Measurements from ENCODE around the gene SHROOM3. TPM values are rescaled to one million over a fixed set of nuclear protein-coding genes. Genes with fewer than 3 reads are reported as not detected.

Gene SHROOM3
- total RNA-seq, 2 donors from 2014 or later, result 142 to 160 TPM

DNA sequence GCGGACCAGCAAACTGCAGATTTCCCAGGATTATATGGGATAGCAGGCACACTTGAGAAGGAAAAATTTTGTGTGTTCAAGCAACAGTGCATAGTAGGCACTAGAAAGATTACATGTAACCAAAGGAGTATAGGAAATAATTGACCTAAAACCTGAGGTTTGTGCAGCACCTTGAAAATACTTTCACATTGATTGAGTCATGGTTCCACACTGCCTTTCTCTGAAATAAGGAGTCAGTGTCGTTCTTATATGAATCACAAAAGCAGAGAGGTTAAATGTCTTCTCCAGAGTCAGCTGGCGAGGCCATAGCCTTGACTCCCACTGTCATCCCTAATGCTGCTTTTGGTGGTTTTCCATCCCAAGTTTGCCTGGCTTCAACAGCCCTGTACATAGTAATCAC lies 324.0 kb downstream of the SHROOM3 start:
- Histone ChIP-seq H3K9me3 (no peaks in the 10 kb centered on the region), H3K4me3 (no peak overlapping the region), H3K27ac (no peak overlapping the region), H3K9ac (ENCODE audit: low read depth in 2 of 2, low read length in 2 of 2) (no peak overlapping the region), H3K4me1 (no peaks in the 10 kb centered on the region), H3K36me3 (peaks cover 3% of the 10 kb centered on the region), H3K27me3 (no peaks in the 10 kb centered on the region)
- no peak for DNase-seq
- no peak for TF ChIP-seq CTCF (IDR thresholded peaks at IDR 0.05)
- intact Hi-C loops (cut with DNase I), result no loop called here

GRCh38 chr4:76760193-76760592 lies 325.2 kb downstream of the SHROOM3 start:
- H3K27me3 ChIP-seq, result no peaks in the 10 kb centered on the region
- no peaks in the 10 kb centered on the region for H3K9me3 ChIP-seq
- H3K36me3 ChIP-seq, result peaks cover 6% of the 10 kb centered on the region
- intact Hi-C loops (cut with DNase I), result loop anchor here (10.0 kb wide), 1 partner anchor 285 kb away; no protein-coding TSS in a partner anchor
- no peak overlapping the region for H3K27ac ChIP-seq
- H3K4me3 ChIP-seq, result no peak overlapping the region
- no peaks in the 10 kb centered on the region for H3K4me1 ChIP-seq
- no peak overlapping the region for H3K9ac ChIP-seq (ENCODE audit: low read depth in 2 of 2, low read length in 2 of 2)
- TF ChIP-seq CTCF (IDR thresholded peaks at IDR 0.05), result no peak
- DNase-seq, result no peak

- no peak for DNase-seq
- no peak overlapping the region for H3K27ac ChIP-seq
- peaks cover 6% of the 10 kb centered on the region for H3K36me3 ChIP-seq
- H3K9ac ChIP-seq (ENCODE audit: low read depth in 2 of 2, low read length in 2 of 2), result no peak overlapping the region
- H3K9me3 ChIP-seq, result no peaks in the 10 kb centered on the region
- no peak for TF ChIP-seq CTCF (IDR thresholded peaks at IDR 0.05)
- intact Hi-C loops (cut with DNase I), result loop anchor here (10.0 kb wide), 1 partner anchor 282 kb away; no protein-coding TSS in a partner anchor
- no peaks in the 10 kb centered on the region for H3K4me1 ChIP-seq
- H3K27me3 ChIP-seq, result no peaks in the 10 kb centered on the region
- no peak overlapping the region for H3K4me3 ChIP-seq
These were observed 327.4 kb downstream of the SHROOM3 start for GRCh38 chr4:76762137-76763130.

DNA sequence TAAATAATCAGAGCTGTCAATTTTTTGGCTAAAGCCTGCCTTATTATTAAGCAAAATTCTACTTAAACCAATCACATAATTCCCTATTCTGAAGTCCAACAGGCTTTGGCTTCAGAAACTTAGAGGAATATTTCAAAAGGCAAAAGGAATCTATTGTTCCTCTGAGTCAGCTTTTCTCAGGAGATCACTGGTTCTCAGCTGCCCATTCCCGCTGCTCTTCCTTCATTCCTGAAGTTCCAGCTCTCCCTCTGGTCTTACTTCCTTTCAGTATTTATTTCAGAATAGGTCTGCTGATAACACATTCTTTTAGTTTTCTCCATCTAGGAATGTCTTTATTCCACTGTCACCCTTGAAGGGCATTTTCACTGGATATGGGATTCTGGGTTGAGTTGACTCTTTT lies 329.2 kb downstream of the SHROOM3 start:
- H3K27me3 ChIP-seq, result no peaks in the 10 kb centered on the region
- intact Hi-C loops (cut with DNase I), result loop anchor here (10.0 kb wide), 1 partner anchor 281 kb away; no protein-coding TSS in a partner anchor
- no peak for TF ChIP-seq CTCF (IDR thresholded peaks at IDR 0.05)
- no peaks in the 10 kb centered on the region for H3K4me1 ChIP-seq
- no peaks in the 10 kb centered on the region for H3K9me3 ChIP-seq
- H3K36me3 ChIP-seq, result peaks cover 6% of the 10 kb centered on the region
- DNase-seq, result no peak
- no peak overlapping the region for H3K9ac ChIP-seq (ENCODE audit: low read depth in 2 of 2, low read length in 2 of 2)
- H3K27ac ChIP-seq, result no peak overlapping the region
- H3K4me3 ChIP-seq, result no peak overlapping the region

GRCh38 chr4:76765473-76766183 lies 330.6 kb downstream of the SHROOM3 start:
- Histone ChIP-seq H3K4me1 (no peaks in the 10 kb centered on the region), H3K27me3 (no peaks in the 10 kb centered on the region), H3K9ac (ENCODE audit: low read depth in 2 of 2, low read length in 2 of 2) (no peak overlapping the region), H3K4me3 (no peak overlapping the region), H3K9me3 (no peaks in the 10 kb centered on the region), H3K27ac (no peak overlapping the region), H3K36me3 (peaks cover 6% of the 10 kb centered on the region)
- TF ChIP-seq CTCF (IDR thresholded peaks at IDR 0.05), result no peak
- intact Hi-C loops (cut with DNase I), result loop anchor here (10.0 kb wide), 1 partner anchor 279 kb away; no protein-coding TSS in a partner anchor
- DNase-seq, result no peak

All from colonic mucosa (tissue), 4 donors.